Hindlimb muscle (tissue), 1 donor: ENCODE results near the gene CASP12. TPM values are rescaled to one million over a fixed set of nuclear protein-coding genes. Genes with fewer than 3 reads are reported as not detected.
A peak's percentile ranks its signal among the peaks of the same experiment; 100 is the strongest.
"Not testable (repeated sequence)": the region's sequence is repeated elsewhere in the genome, so short reads cannot be mapped to it uniquely, and the experiment has no call there.

ENCODE experiments used
- DNase-seq: peaks from one replicate; pipeline ENCODE4 v3.0.0-alpha.2; 2013
- polyA plus RNA-seq: library from polyadenylated mRNA; unstranded; fragments of 120-200 nt; gene quantifications from one replicate; pipeline ENCODE4 v1.2.1, GENCODE V29; 2013; ENCODE audit not compliant: insufficient read length

The CASP12 gene
- 0.31 TPM for polyA plus RNA-seq

DNA sequence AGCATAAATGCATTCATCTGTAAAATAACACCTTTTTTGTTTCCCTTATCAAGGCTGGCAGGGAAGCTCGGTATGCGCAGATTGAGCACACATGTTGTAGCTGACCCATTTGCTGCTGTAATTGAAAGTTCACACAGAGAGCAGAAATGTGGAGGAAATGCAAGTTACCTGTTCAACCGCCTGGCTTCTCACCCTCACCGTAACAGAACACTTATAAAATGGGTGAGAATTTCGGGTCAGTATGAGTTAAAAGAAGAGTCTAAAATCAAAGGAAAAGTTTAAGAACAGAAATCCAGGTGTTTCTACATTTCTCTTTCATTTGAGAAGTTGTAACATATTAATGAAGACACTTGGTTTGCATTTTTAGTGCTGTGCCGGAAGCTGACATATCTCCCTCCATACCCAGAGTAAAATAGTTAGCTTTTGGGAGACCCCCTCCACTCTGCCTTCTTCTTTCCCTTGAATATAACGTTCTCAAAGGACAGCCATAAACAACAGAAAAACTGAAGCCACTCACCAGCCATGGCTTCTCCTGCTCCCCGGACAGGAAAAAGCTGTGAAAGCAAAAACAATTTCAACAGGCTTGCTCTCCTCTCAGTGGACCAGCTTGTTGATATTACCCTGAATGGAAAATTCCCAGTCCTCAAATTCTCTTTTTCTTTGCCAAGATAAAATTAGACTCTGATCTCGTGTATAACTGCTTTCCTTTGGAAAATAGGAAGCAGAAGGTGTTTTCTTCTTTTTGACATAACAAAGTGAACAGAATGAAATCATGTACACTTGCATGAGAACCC is at the start of gene CASP12:
CASP12 (minus strand) TSS at position 570 of the 794 bp plus-strand sequence.
- DNase-seq, result no peak

DNA sequence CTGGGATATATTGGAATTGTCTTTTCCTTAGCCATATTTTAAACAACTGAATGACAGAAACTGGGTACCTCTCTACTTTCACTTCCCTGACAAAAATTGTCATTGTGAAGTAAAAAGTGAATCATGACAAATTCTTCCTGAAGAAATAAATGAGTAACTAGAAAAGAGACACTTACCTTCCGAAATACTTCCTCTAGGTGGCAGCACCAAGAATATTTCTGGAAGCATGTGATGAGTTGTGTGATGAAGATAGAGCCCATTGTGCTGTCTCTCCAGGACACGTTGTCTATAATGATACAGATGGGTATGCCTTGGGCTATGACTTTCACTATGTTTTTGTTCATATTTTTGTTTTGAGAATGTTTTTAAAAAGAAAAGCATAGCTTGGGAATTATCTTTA is 48.6 kb upstream of the CASP12 start:
- DNase-seq, result no peak

- no peak for DNase-seq
These were observed 45.8 kb upstream of the CASP12 start for GRCh38 chr11:104944076-104944475.

DNA sequence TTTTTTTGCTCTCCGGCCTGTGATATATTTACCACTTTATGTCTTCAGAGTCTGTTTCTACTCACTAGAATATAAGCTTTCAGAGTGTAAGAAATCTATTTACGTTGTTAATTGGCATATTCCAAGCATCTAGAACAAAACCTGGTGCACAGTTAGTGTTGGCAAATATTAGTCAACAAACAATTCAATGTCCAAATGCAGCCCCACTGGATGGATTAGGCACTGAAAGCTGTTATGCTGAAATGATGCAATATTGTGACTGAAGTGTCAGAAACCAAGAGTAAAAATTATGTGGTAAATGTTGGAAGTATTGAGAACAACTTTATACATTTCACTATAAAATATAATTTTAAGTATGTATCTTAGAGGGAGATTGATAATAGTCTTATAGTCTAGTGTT is 45.3 kb upstream of the CASP12 start:
- DNase-seq, result no peak

DNA sequence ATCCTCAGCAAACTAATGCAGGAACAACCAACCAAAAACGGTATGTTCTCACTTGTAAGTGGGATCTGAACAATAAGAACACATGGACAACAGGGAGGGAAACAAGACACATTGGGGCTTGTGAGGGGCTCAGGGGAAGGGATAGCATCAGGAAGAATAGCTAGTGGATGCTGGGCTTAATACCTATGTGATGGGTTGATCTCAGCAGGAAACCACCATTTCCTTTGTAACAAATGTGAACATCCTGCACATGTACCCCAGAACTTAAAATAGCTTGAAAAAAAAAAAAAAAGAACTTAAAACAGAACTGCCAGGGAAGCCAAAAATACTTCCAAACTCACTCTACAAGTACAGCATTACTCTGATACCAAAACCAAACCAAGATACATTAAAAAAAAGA is 36.3 kb upstream of the CASP12 start:
- no peak for DNase-seq

GRCh38 chr11:104934073-104934472 is 35.8 kb upstream of the CASP12 start:
- DNase-seq, result not testable (repeated sequence)

GRCh38 chr11:104928811-104929210 is 30.6 kb upstream of the CASP12 start:
- no peak for DNase-seq

- DNase-seq, result no peak
These were observed 28.7 kb upstream of the CASP12 start for GRCh38 chr11:104926771-104927611.

- DNase-seq, result no peak
These were observed 27.6 kb upstream of the CASP12 start for GRCh38 chr11:104925850-104926249.

- peak; percentile 76 for DNase-seq
These were observed 20.0 kb upstream of the CASP12 start for GRCh38 chr11:104918113-104918824.

DNA sequence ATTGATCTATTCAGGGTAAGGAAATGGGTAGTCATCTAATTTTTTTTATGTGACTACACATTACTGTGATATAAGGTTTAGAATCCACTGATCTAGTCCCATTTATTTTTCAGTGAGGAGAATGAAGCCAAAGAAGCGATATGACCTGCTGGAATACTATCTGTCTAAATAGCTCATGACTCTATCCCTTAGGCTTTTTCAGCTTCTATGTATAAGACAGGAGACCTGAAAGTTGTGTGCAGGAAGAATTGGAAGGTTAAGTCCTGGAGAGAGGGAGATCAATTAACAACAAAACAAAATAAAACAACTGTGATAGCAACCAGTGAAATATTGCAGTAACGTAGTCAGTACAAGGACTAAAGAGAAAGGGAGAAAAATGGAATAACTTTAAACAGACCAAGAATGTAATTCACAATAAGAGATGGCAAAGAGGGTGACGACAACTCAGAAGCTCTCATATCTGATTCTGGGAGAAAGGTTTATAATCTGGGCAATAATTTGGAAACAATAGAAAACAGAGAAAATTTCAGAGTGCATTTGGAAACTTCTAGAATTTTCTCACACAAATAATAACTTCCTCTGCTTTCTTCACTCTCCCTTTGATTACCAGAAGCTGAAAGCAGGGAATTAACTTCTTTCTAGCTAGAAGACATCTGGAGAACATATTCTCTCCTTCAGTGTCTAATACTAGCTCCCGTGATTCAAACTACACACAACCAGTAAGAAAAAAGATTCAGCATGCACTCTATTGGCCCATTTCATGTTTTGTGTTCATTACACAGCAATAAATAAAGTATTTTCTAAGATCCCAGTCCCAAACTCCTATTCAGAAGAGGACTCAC is 19.2 kb upstream of the CASP12 start:
- no peak for DNase-seq

GRCh38 chr11:104916442-104916841 is 18.2 kb upstream of the CASP12 start:
- DNase-seq, result peak; percentile 38

GRCh38 chr11:104912102-104912501 is 13.8 kb upstream of the CASP12 start:
- no peak for DNase-seq

DNA sequence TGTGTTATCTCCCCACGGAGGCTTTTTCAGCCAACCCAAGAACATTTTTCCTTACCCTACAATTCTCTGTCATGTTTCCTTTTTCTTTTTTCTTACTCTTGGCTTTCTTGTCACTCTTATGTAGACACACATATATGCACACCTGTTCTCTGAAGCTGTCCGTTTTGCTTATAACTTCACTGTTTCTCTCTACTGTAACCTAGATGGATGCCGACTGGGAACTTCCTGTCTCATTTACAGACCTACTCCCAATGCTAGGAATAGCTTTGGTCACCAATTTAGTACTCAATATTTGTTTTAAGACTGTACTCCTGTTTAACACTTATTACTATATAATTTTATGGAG is 9.9 kb upstream of the CASP12 start:
- DNase-seq, result no peak

GRCh38 chr11:104907521-104908185 is 9.4 kb upstream of the CASP12 start:
- DNase-seq, result no peak

- no peak for DNase-seq
These were observed 7.0 kb upstream of the CASP12 start for GRCh38 chr11:104905271-104905670.

GRCh38 chr11:104899226-104899625 is 966 bp upstream of the CASP12 start:
- no peak for DNase-seq

DNA sequence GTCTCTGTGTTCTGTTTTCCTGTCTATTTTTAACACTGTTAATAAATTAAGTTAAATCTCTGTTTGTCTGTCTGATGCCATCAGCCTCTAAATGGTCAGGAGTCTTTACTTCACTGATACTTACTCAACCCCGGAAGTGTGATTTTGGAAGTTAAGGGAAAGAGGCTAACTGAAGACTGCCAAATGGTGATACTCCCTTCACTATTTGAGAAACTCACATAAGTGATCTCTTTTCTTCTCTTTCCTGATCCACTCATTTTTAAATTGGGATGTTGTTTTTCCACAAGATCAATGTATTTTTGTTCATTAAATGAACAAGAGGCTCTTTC is 389 bp upstream of the CASP12 start:
- DNase-seq, result no peak

GRCh38 chr11:104895634-104896033 is 2.6 kb downstream of the CASP12 start:
- peak; percentile 49 for DNase-seq

DNA sequence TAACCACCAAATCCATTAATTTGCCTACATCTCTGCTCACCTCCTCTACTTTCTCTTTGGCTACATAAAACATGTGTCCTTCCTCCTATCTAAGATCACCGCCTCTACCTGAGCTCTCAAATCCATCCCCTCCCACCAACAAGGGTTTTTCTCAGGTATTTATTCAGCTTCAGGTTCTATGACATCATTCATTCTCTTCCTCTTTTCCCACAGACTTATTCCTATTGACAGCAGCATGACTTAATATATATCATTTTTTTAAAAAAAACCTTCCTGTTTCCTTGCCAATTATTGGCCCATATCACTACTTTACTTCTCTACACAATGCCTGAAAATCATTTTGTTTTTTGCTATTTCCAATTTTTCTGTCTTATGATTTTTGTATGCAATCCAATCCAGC is 4.4 kb downstream of the CASP12 start:
- no peak for DNase-seq

GRCh38 chr11:104892723-104893511 is 5.3 kb downstream of the CASP12 start:
- DNase-seq, result no peak
